ENCODE measurements around the gene RIC3. TPM values are rescaled to one million over a fixed set of nuclear protein-coding genes. Genes with fewer than 3 reads are reported as not detected.
"Not testable (repeated sequence)": the region's sequence is repeated elsewhere in the genome, so short reads cannot be mapped to it uniquely, and the experiment has no call there.

RIC3 gene
- total and polyA plus RNA-seq, 5 donors, result 10.0 to 20.2 (median 16.6) TPM

DNA sequence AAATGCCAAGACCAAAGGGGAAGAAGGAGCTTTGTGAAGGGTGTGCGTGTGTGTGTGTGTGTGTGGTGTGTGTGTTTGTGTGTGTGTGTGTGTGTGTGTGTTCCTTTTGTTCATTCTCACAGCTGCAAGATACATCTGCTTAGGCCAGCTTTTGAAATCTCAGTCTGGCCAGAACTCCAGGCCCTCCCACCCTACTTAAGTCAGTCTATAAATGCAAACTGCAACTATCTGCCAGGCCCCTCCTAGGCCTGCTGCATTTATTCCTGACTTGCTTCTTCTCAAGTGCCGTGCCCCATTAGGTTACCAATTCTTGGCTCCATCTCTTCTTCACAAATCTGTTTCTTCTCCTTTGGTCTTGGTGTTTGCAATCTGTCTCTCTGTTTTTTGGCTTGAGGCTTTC, 21.6 kb upstream of the RIC3 start:
- intact Hi-C loops (cut with DNase I), result loop anchor here in 1 of 4 donors (10.0 kb wide), 1 partner anchor 374 kb away; no protein-coding TSS in a partner anchor
- no peaks in the 10 kb centered on the region for H3K9me3 ChIP-seq (ENCODE audit: control insufficient read depth, low read length)
- H3K4me3 ChIP-seq (ENCODE audit: low read length), result no peak overlapping the region
- no peak overlapping the region for H3K27ac ChIP-seq (ENCODE audit: low read length)
- no peaks in the 10 kb centered on the region for H3K4me1 ChIP-seq (ENCODE audit: control insufficient read depth, insufficient read depth, low read length)
- no peaks in the 10 kb centered on the region for H3K27me3 ChIP-seq (ENCODE audit: control insufficient read depth, insufficient read depth)
- no peak for DNase-seq
- ATAC-seq, result no peak
- WGBS, result 44% methylated on average over 2 of the region's 2 CpGs

GRCh38 chr11:8186429-8186828, 17.6 kb upstream of the RIC3 start:
- intact Hi-C loops (cut with DNase I), result no loop called here
- H3K4me1 ChIP-seq (ENCODE audit: control insufficient read depth, insufficient read depth, low read length), result no peaks in the 10 kb centered on the region
- DNase-seq (no peak), ATAC-seq (no peak)
- 97% methylated on average over 2 of the region's 2 CpGs for WGBS
- H3K9me3 ChIP-seq (ENCODE audit: control insufficient read depth, low read length), result no peaks in the 10 kb centered on the region
- H3K27ac ChIP-seq (ENCODE audit: low read length), result no peak overlapping the region
- H3K4me3 ChIP-seq (ENCODE audit: low read length), result no peak overlapping the region
- H3K27me3 ChIP-seq (ENCODE audit: control insufficient read depth, insufficient read depth), result no peaks in the 10 kb centered on the region

DNA sequence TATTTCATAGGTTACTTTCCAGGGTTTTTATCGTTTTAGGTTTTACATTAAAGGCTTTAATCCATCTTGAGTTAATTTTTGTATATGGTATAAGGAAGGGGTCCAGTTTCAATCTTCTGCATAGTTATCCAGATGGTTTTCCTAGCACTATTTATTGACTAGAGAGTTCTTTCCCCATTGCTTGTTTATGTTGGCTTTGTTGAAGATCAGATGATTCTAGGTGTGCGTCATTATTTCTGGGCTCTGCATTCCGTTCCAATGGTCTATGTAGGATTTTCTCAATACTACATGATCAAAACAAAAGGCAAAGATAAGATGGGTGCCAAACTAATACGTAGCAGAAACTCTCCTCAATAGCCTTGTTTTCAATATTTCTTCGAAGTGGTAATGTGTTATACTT, 14.3 kb upstream of the RIC3 start:
- H3K9me3 ChIP-seq (ENCODE audit: control insufficient read depth, low read length), result no peaks in the 10 kb centered on the region
- no peak overlapping the region for H3K27ac ChIP-seq (ENCODE audit: low read length)
- WGBS, result 69% methylated on average over 5 of the region's 5 CpGs
- no peaks in the 10 kb centered on the region for H3K27me3 ChIP-seq (ENCODE audit: control insufficient read depth, insufficient read depth)
- H3K4me3 ChIP-seq (ENCODE audit: low read length), result no peak overlapping the region
- ATAC-seq, result no peak
- H3K4me1 ChIP-seq (ENCODE audit: control insufficient read depth, insufficient read depth, low read length), result no peaks in the 10 kb centered on the region
- no peak for DNase-seq
- intact Hi-C loops (cut with DNase I), result no loop called here

- intact Hi-C loops (cut with DNase I), result no loop called here
- DNase-seq (no peak), ATAC-seq (no peak)
- Histone ChIP-seq H3K27me3 (ENCODE audit: control insufficient read depth, insufficient read depth) (no peaks in the 10 kb centered on the region), H3K4me1 (ENCODE audit: control insufficient read depth, insufficient read depth, low read length) (no peaks in the 10 kb centered on the region), H3K4me3 (ENCODE audit: low read length) (no peak overlapping the region), H3K9me3 (ENCODE audit: control insufficient read depth, low read length) (no peaks in the 10 kb centered on the region), H3K27ac (ENCODE audit: low read length) (no peak overlapping the region)
- 46% methylated on average over 4 of the region's 4 CpGs for WGBS
Measured at GRCh38 chr11:8180469-8180868, 11.6 kb upstream of the RIC3 start.

DNA sequence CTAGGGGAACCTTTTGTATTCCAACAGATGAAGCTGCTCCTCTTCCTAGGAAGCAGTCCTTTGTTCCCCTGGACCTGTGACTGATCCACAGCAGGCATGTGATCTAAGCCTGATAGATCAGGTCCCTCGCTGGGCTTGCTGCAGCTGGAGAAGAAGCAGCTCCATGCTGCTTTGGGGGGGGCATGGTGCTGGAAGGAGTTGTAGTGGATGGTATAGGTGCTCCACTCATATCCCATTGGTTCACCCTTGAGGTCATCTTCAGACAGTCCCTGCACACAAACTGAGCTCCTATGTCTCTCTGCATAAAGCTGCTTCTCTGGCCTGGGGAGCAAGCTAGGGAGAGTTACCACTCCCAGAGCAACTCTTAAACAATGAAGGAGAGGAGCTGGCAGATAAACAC, 9.5 kb upstream of the RIC3 start:
- no peaks in the 10 kb centered on the region for H3K9me3 ChIP-seq (ENCODE audit: control insufficient read depth, low read length)
- no peak overlapping the region for H3K27ac ChIP-seq (ENCODE audit: low read length)
- H3K4me3 ChIP-seq (ENCODE audit: low read length), result no peak overlapping the region
- intact Hi-C loops (cut with DNase I), result no loop called here
- DNase-seq (no peak), ATAC-seq (no peak)
- no peaks in the 10 kb centered on the region for H3K27me3 ChIP-seq (ENCODE audit: control insufficient read depth, insufficient read depth)
- H3K4me1 ChIP-seq (ENCODE audit: control insufficient read depth, insufficient read depth, low read length), result no peaks in the 10 kb centered on the region
- whole genome bisulfite sequencing, result 57% methylated on average over 1 of the region's 1 CpG

DNA sequence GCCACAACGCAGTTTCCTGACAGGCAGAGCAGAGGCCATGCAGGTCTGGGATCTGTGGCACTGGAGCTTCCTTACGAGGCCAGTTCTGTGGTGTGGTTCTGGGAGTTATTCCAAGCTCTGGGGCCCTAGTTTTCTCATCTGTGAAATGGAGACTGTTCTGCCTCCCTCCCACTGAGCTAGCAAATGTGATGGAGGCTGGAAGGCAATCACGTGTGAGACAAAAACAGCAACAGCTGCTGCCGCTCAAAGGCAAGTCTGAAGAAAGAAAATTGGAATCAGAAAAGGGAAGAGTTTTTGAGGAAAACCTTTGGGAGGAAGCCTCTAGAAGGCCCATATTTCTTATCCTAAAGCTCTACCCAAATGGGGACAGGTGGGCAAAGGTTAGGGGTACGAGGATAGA, 8.3 kb upstream of the RIC3 start:
- Histone ChIP-seq H3K9me3 (ENCODE audit: control insufficient read depth, low read length) (no peaks in the 10 kb centered on the region), H3K27me3 (ENCODE audit: control insufficient read depth, insufficient read depth) (no peaks in the 10 kb centered on the region), H3K27ac (ENCODE audit: low read length) (no peak overlapping the region), H3K4me3 (ENCODE audit: low read length) (no peak overlapping the region), H3K4me1 (ENCODE audit: control insufficient read depth, insufficient read depth, low read length) (no peaks in the 10 kb centered on the region)
- DNase-seq (no peak), ATAC-seq (no peak)
- 44% methylated on average over 5 of the region's 5 CpGs for WGBS
- intact Hi-C loops (cut with DNase I), result no loop called here

DNA sequence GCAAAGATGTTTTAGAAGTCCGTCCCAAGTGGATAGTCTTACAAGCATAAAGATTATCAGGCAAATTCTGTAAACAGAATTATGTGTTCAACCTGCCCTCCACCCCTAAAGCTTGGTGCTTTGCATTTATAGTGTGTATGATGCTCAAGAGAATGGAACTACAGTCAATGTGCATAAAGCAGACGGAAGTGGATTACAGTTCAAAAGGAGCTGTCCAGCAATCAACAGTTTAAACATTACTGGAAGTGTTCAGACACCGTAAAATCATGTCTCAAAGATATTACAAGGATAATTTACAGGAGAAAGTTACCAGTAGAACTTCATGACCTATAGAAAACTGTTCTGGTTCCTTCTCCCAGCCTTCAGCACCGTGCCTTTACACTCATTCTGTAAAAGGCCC, 1.0 kb downstream of the RIC3 start:
- DNase-seq (no peak), ATAC-seq (no peak)
- no peaks in the 10 kb centered on the region for H3K4me1 ChIP-seq (ENCODE audit: control insufficient read depth, insufficient read depth, low read length)
- WGBS, result 49% methylated on average over 4 of the region's 4 CpGs
- H3K27me3 ChIP-seq (ENCODE audit: control insufficient read depth, insufficient read depth), result no peaks in the 10 kb centered on the region
- H3K4me3 ChIP-seq (ENCODE audit: low read length), result peak overlapping the region; percentile 61
- intact Hi-C loops (cut with DNase I), result no loop called here
- H3K9me3 ChIP-seq (ENCODE audit: control insufficient read depth, low read length), result no peaks in the 10 kb centered on the region
- H3K27ac ChIP-seq (ENCODE audit: low read length), result no peak overlapping the region

DNA sequence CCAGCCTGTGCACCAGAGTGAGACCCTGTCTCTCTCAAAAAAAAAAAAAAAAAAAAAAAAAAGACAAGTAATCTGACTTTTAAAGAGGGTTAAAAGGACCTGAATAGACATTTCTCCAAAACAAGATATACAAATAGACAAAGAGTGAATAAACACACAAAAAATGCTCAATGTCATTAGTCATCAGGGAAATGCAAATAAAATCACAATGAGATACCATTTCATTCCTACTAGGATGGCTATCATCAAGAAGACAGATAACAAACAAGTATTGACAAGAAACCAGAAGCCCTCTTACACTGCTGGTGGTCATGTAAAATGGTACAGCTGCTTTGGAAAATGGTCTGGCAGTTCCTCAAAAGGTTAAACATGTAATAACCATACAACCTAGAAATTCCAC, 4.1 kb downstream of the RIC3 start:
- H3K27me3 ChIP-seq (ENCODE audit: control insufficient read depth, insufficient read depth), result no peaks in the 10 kb centered on the region
- ATAC-seq (no peak), DNase-seq (no peak)
- no peaks in the 10 kb centered on the region for H3K9me3 ChIP-seq (ENCODE audit: control insufficient read depth, low read length)
- H3K4me3 ChIP-seq (ENCODE audit: low read length), result no peak overlapping the region
- H3K4me1 ChIP-seq (ENCODE audit: control insufficient read depth, insufficient read depth, low read length), result no peaks in the 10 kb centered on the region
- no peak overlapping the region for H3K27ac ChIP-seq (ENCODE audit: low read length)
- intact Hi-C loops (cut with DNase I), result no loop called here

- H3K27me3 ChIP-seq (ENCODE audit: control insufficient read depth, insufficient read depth); ATAC-seq; H3K4me3 ChIP-seq (ENCODE audit: low read length); H3K9me3 ChIP-seq (ENCODE audit: control insufficient read depth, low read length); DNase-seq; intact Hi-C loops (cut with DNase I); H3K4me1 ChIP-seq (ENCODE audit: control insufficient read depth, insufficient read depth, low read length): not testable (repeated sequence)
- 51% methylated on average over 11 of the region's 13 CpGs for WGBS
- peak overlapping the region; percentile 16 for H3K27ac ChIP-seq (ENCODE audit: low read length)
Measured at GRCh38 chr11:8161627-8162304, 7.1 kb downstream of the RIC3 start.

- no peaks in the 10 kb centered on the region for H3K9me3 ChIP-seq (ENCODE audit: control insufficient read depth, low read length)
- intact Hi-C loops (cut with DNase I), result no loop called here
- peak overlapping the region; percentile 24 for H3K27ac ChIP-seq (ENCODE audit: low read length)
- H3K4me3 ChIP-seq (ENCODE audit: low read length), result no peak overlapping the region
- peak in 1 of 2 donors; percentile 69 for ATAC-seq
- H3K27me3 ChIP-seq (ENCODE audit: control insufficient read depth, insufficient read depth), result no peaks in the 10 kb centered on the region
- WGBS, result 62% methylated on average over 3 of the region's 3 CpGs
- no peaks in the 10 kb centered on the region for H3K4me1 ChIP-seq (ENCODE audit: control insufficient read depth, insufficient read depth, low read length)
- DNase-seq, result no peak
Measured at GRCh38 chr11:8156877-8157276, 11.9 kb downstream of the RIC3 start.

- Histone ChIP-seq H3K27ac (ENCODE audit: low read length) (no peak overlapping the region), H3K27me3 (ENCODE audit: control insufficient read depth, insufficient read depth) (no peaks in the 10 kb centered on the region), H3K4me3 (ENCODE audit: low read length) (no peak overlapping the region), H3K9me3 (ENCODE audit: control insufficient read depth, low read length) (no peaks in the 10 kb centered on the region), H3K4me1 (ENCODE audit: control insufficient read depth, insufficient read depth, low read length) (no peaks in the 10 kb centered on the region)
- no peak for ATAC-seq
- 84% methylated on average over 6 of the region's 6 CpGs for WGBS
- intact Hi-C loops (cut with DNase I), result no loop called here
- DNase-seq, result no peak
Measured at GRCh38 chr11:8149726-8150125, 19.1 kb downstream of the RIC3 start.

GRCh38 chr11:8138526-8138925, 30.3 kb downstream of the RIC3 start:
- Histone ChIP-seq H3K4me1 (ENCODE audit: control insufficient read depth, insufficient read depth, low read length) (no peaks in the 10 kb centered on the region), H3K27ac (ENCODE audit: low read length) (no peak overlapping the region), H3K9me3 (ENCODE audit: control insufficient read depth, low read length) (no peaks in the 10 kb centered on the region), H3K27me3 (ENCODE audit: control insufficient read depth, insufficient read depth) (no peaks in the 10 kb centered on the region), H3K4me3 (ENCODE audit: low read length) (no peak overlapping the region)
- ATAC-seq, result no peak
- no peak for DNase-seq
- intact Hi-C loops (cut with DNase I), result no loop called here
- WGBS, result 97% methylated on average over 2 of the region's 2 CpGs

Measured in right cardiac atrium (tissue), 5 donors.